Daoy (cell line): ENCODE data around the gene CYP1A1. TPM values are rescaled to one million over a fixed set of nuclear protein-coding genes. Genes with fewer than 3 reads are reported as not detected.
A peak's percentile ranks its signal among the peaks of the same experiment; 100 is the strongest.

Experiments
- DNase-seq: peaks from one replicate; pipeline ENCODE4 v3.0.0-alpha.2; 2015; ENCODE audit warnings: low read depth
- total RNA-seq: library from RNA; depleted of rRNA; stranded (reverse); fragments of >200 nt; shearing (Covaris generic); gene quantifications from 2 replicates; pipeline ENCODE4 v1.2.3, GENCODE V29; 2014; rRNA removed

Gene CYP1A1
- total RNA-seq, 1 experiment from 2014 or later = 3.8 TPM

GRCh38 chr15:74695597-74696397 is 29.5 kb downstream of the CYP1A1 start, which contains the start of gene EDC3:
Gene EDC3, minus strand, starts transcription at chr15:74696024. Its CDS starts 20,900 bp downstream, at chr15:74675124.
- peak; percentile 90 for DNase-seq

DNA sequence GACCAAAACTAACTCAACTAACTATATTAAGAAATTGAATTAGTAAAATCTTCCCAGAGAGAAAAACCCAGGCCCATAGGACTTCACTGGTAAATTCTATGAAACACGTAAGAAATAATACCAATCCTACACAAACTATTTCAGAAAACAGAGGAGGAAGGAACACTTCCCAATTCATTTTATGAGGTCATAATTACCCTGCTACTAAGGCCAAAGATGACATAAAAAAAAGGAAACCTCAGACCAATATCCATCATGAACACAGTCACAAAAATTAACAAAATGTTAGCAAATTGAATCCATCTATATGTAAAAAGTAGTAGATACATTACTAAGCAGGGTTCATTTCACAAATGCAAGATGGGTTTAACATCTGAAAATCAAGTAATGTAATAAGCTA is 33.0 kb downstream of the CYP1A1 start:
- DNase-seq = no peak

GRCh38 chr15:74683758-74684157 is 41.6 kb downstream of the CYP1A1 start:
- DNase-seq = no peak

DNA sequence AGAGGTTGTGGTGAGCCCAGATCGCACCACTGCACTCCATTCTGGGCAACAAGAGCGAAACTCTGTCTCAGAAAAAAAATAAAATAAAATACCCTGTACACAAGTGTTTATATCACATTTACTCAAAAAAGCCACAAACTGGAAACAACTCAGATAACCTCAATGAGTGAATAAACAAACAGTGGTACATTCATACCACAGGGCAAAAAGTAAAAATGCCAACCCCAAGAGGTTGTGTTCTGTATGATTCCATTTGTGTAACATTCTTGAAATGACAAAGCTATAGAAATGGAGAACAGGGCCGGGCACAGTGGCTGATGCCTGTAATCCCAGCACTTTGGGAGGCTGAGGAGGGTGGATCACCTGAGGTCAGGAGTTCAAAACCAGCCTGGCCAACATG is 42.4 kb downstream of the CYP1A1 start:
- no peak for DNase-seq

DNA sequence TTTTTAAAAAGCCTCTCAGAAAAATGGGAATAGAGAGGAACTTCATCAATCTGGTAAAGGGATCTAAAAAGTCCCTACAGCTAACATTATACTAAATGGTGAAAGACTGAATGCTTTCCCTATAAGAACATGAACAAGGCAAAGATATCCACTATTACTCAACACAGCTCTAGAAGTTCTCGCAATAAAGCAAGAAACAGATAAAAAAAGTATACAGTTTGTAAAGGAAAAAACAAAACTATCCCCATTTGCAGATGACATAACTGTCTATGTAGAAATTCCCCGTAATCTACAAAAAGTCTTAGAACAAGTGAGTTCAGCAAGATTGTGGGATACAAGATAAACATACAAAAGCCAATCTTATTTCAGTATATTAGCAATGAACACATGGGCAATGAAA is 44.9 kb downstream of the CYP1A1 start:
- DNase-seq = no peak

- DNase-seq = no peak
Observed at GRCh38 chr15:74676801-74677200, 48.5 kb downstream of the CYP1A1 start.

DNA sequence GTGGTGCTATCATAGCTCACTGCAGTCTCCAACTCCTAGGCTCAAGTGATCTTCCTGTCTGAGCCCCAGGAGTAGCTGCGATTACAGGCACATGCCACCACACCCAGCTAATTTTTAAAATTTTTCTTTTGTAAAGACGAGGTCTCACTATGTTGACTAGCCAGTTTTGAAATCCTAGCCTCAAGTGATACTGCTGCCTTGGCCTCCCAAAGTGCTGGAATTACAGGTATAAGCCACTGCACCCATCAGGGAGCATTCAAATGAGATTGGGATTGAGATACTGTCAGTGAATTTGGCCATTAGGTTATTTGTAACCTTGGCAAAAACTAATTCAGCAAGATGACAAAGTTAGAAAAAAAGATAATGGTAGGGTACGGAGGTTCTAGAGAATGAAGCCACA is 51.2 kb downstream of the CYP1A1 start:
- DNase-seq = no peak

DNA sequence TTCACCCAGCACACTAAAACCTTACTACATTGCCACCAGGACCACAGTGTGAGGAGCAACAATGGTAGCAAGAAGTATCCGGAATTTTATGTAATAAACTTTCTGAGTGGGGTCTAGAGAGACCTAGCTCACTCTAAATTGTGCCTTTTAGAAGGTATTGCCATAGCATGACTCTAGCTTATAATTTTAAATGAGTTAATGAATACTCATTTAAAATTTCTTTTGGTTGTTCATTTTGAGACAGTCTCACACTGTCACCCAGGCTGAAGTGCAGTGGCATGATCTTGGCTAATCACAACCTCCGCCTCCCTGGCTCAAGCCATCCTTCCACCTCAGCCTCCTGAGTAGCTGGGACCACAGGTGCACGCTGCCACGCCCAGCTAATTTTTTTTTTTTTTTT is 55.7 kb downstream of the CYP1A1 start:
- no peak for DNase-seq

Other genes starting within 250 kb of the CYP1A1 start
- gene ARID3B, start 184.3 kb downstream of the CYP1A1 start, total RNA-seq = 9.3 and 10.6 TPM in 2 replicates
- 55.2 and 57.4 TPM in 2 replicates for gene CLK3, start 109.7 kb downstream of the CYP1A1 start, total RNA-seq
- 4.0 and 5.3 TPM in 2 replicates for gene EDC3, start 29.5 kb downstream of the CYP1A1 start, total RNA-seq
- not detected in 2 replicates for gene CYP1A2, start 23.3 kb upstream of the CYP1A1 start, total RNA-seq
- gene CSK, start 56.6 kb upstream of the CYP1A1 start, total RNA-seq = 26.9 and 31.4 TPM in 2 replicates
- not detected in 2 replicates for gene LMAN1L, start 87.3 kb upstream of the CYP1A1 start, total RNA-seq
- gene CPLX3, start 101.1 kb upstream of the CYP1A1 start, total RNA-seq = not detected in 2 replicates
- gene ULK3, start 117.6 kb upstream of the CYP1A1 start, total RNA-seq = 17.6 and 24.3 TPM in 2 replicates
- 15.9 and 16.8 TPM in 2 replicates for gene SCAMP2, start 147.8 kb upstream of the CYP1A1 start, total RNA-seq
- gene MPI, start 164.5 kb upstream of the CYP1A1 start, total RNA-seq = 31.0 and 38.3 TPM in 2 replicates
- 14.2 and 19.1 TPM in 2 replicates for gene FAM219B, start 181.3 kb upstream of the CYP1A1 start, total RNA-seq
- 59.7 and 65.6 TPM in 2 replicates for gene COX5A, start 212.5 kb upstream of the CYP1A1 start, total RNA-seq
- 2.2 and 3.2 TPM in 2 replicates for gene RPP25, start 231.2 kb upstream of the CYP1A1 start, total RNA-seq